Ascending aorta (tissue), 2 donors: ENCODE measurements around the gene PIGM. TPM values are rescaled to one million over a fixed set of nuclear protein-coding genes. Genes with fewer than 3 reads are reported as not detected.

ENCODE experiments used
- DNase-seq, 2 donors: peaks; one replicate each; pipeline ENCODE4 v3.0.0-alpha.2; 2019; ENCODE audit warnings: low spot score in 2 of 2
- H3K27ac ChIP-seq, 2 donors: fragments of 200-600 bp; sonication (generic); one replicate each; pipeline ENCODE4 v1.5.1; 2016 to 2017; ENCODE audit warnings: mild to moderate bottlenecking in 1 of 2
- H3K27me3 ChIP-seq: fragments of 200-600 bp; sonication (generic); one replicate; pipeline ENCODE4 v1.5.1; 2017
- H3K36me3 ChIP-seq, 2 donors: fragments of 200-600 bp; sonication (generic); one replicate each; pipeline ENCODE4 v1.5.1; 2016
- H3K4me1 ChIP-seq, 2 donors: fragments of 200-600 bp; sonication (generic); one replicate each; pipeline ENCODE4 v1.5.1; 2016 to 2017; ENCODE audit warnings: mild to moderate bottlenecking in 1 of 2
- H3K4me3 ChIP-seq, 2 donors: fragments of 200-600 bp; sonication (generic); one replicate each; pipeline ENCODE4 v1.5.1; 2016 to 2017; ENCODE audit warnings: mild to moderate bottlenecking in 1 of 2
- H3K9me3 ChIP-seq, 2 donors: fragments of 200-600 bp; sonication (generic); one replicate each; pipeline ENCODE4 v1.5.1; 2016
- CTCF ChIP-seq, 3 experiments: fragments of 200-600 bp in 2 of 3; fragments of 450-650 bp in 1 of 3; sonication (generic) in 2 of 3; IDR thresholded peaks; one replicate each; pipeline ENCODE4 v1.5.1; 2016 to 2019; ENCODE audit warnings: antibody characterized with exemption in 3 of 3, mild to moderate bottlenecking in 1 of 3, moderate library complexity in 1 of 3
- intact Hi-C: fragments of 100-400 bp; cut with DNase I; formaldehyde crosslinking; loops from one replicate; pipeline ENCODE4 v1.15.1; 2023
- total RNA-seq: library from RNA; depleted of rRNA; stranded (reverse); fragments of >200 nt; gene quantifications from one replicate; pipeline ENCODE4 v1.1.0, GENCODE V29; 2016

The PIGM gene
- total RNA-seq: 6.1 TPM

DNA sequence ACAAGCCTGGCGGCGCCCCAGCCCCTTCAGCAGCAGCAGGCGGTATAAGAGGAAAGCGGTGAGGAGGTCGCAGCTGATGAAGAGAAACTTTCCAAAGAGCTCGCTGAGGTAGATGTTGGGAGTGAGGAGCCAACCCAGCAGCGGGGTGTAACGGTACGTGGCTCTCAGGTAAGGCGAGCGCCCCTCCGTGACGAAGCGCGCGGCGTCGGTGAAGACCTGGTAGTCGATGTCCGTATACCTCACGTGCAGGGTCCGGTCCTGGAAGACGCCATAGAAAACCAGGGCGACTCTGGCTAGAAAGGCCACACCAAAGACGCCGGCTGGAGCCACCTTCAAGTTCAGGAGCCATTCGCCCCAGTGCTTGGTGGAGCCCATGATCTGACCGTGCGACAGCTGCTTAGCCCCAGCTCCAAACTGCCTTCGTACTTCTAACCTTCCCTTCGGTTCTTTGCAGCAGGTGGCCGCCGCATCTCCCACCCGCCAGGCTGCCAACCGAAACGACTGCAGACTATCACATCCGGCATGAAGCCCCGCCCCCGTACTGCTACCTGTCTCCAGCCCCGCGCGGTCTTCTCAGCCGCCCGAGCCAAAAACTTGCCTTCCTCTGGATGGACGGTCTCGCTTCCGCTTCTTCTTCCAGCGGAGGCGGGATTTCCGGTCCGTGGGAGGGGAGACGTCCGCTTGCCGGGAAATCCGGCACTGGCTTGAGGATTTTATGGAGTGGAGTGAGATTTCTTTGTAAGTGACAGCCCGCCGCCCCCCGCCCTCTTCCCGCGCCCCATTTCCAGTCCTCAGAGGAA is at the start of gene PIGM:
Gene PIGM (minus strand): TSS at position 626 of the 800 bp plus-strand sequence. CDS start 251 bp downstream, at position 375.
- peak; percentile 73 to 96 for DNase-seq
- no peak for TF ChIP-seq CTCF (IDR thresholded peaks at IDR 0.05)
- intact Hi-C loops: loop anchor here (2.0 to 5.0 kb wide), 3 partner anchors 56 to 251 kb away; partner anchors contain the start of genes DCAF8 and DUSP23
- Histone ChIP-seq H3K36me3 (no peaks in the 10 kb centered on the region), H3K4me1 (peaks cover 0 to 9% of the 10 kb centered on the region in 2 donors), H3K27ac (peak within 1 kb of the TSS; percentile 37 to 71), H3K27me3 (no peaks in the 10 kb centered on the region), H3K4me3 (peak within 1 kb of the TSS; percentile 78 to 82), H3K9me3 (no peaks in the 10 kb centered on the region)

DNA sequence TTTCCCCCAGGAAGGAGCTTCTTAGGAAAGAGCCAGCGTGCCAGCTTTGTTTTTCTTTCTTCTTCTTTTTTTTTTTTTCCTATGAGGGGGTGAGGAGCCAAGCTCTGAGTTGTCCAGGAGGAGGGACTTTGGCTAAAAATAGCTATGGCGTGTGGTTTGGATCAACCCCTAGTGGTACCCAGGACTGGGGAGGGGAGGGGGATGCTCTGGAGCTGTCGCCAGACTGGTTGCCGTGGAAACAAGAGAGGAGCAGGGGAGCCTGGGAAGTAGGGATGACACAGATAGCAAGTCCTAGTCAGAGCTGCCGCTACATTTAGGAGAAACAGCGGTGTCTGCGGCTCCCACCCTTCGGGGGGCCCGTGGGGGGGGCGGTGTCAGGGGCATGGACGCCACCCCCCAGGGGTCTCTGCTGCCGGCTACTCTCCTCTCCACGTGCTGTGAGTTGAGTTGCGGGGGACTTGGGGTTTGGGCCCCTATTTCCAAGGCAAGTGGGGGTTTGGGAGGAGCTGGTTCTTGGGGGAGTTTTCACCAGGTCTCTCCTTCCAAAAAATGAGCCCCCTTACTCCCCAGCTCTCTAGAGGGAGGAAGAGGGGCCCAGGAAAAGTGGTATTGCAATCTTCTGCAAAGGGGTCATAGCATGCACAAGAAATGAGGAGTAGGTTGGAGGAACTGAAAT is 49.6 kb upstream of the PIGM start, which contains the start of gene KCNJ9:
Gene KCNJ9 (plus strand): TSS at position 278 of the 676 bp plus-strand sequence. CDS start 2,493 bp downstream, outside the sequence.
- Histone ChIP-seq H3K4me3 (no peak within 1 kb of the TSS), H3K27ac (no peak within 1 kb of the TSS), H3K27me3 (no peaks in the 10 kb centered on the region), H3K4me1 (peaks cover 7 to 27% of the 10 kb centered on the region in 2 donors), H3K36me3 (no peaks in the 10 kb centered on the region), H3K9me3 (no peaks in the 10 kb centered on the region)
- intact Hi-C loops: loop anchor here (5.0 kb wide), 1 partner anchor 34 kb away; no protein-coding TSS in a partner anchor
- DNase-seq: no peak
- no peak for TF ChIP-seq CTCF (IDR thresholded peaks at IDR 0.05)

DNA sequence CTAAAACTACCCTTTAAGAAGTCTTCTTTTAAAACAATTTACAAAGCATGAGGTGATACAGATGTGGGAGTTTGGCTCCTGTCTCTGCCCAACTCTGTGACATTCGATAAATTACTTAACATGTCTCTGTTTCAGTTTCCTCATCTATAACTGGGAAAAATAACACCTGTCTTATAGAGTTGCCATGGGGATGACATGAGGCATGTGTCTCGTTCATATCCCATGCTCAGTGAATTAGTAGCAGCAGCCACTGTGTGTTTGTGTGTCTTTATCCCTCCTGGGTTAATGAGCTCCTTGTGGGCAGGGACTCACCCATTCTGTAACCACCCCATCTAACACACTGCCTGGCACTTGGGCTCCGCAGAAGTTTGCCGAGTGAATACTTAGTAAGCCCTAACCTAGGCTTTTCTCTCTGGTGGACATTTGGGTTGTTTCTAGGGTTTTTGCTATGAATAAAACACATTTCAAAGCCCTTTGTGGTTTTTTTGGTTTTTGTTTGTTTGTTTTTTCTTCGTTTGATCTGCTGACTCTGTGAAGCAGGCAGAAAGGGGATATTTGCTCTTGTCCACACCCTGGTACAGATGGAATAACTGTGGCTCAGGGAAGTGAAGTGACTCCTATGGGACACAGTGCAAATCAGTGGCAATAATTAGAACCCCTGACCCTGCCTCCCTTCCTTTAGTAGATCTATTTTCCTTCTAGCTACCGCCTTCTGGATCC is 48.8 kb upstream of the PIGM start:
- DNase-seq: no peak
- Histone ChIP-seq H3K27ac (no peak overlapping the region), H3K36me3 (no peaks in the 10 kb centered on the region), H3K27me3 (no peaks in the 10 kb centered on the region), H3K4me3 (no peak overlapping the region), H3K9me3 (no peaks in the 10 kb centered on the region), H3K4me1 (peaks cover 3 to 20% of the 10 kb centered on the region in 2 donors)
- intact Hi-C loops: loop anchor here (5.0 kb wide), 1 partner anchor 33 kb away; no protein-coding TSS in a partner anchor
- no peak for TF ChIP-seq CTCF (IDR thresholded peaks at IDR 0.05)

- no peak for TF ChIP-seq CTCF (IDR thresholded peaks at IDR 0.05)
- H3K27ac ChIP-seq: no peak overlapping the region
- DNase-seq: no peak
- no peak overlapping the region for H3K4me3 ChIP-seq
- intact Hi-C loops: no loop called here
- no peaks in the 10 kb centered on the region for H3K9me3 ChIP-seq
- peaks cover 0 to 10% of the 10 kb centered on the region in 2 donors for H3K4me1 ChIP-seq
- no peaks in the 10 kb centered on the region for H3K36me3 ChIP-seq
- no peaks in the 10 kb centered on the region for H3K27me3 ChIP-seq
These were observed 47.7 kb upstream of the PIGM start for GRCh38 chr1:160079448-160079847.

GRCh38 chr1:160078512-160079195 is 46.9 kb upstream of the PIGM start:
- no peaks in the 10 kb centered on the region for H3K9me3 ChIP-seq
- DNase-seq: no peak
- H3K36me3 ChIP-seq: no peaks in the 10 kb centered on the region
- intact Hi-C loops: no loop called here
- H3K4me3 ChIP-seq: no peak overlapping the region
- peak; percentile 39 to 69 (median 64) for TF ChIP-seq CTCF (IDR thresholded peaks at IDR 0.05)
- no peaks in the 10 kb centered on the region for H3K27me3 ChIP-seq
- H3K27ac ChIP-seq: no peak overlapping the region
- H3K4me1 ChIP-seq: peaks cover 0 to 8% of the 10 kb centered on the region in 2 donors
